IMR-90 (cell line): ENCODE data around the gene CNDP1. TPM values are rescaled to one million over a fixed set of nuclear protein-coding genes. Genes with fewer than 3 reads are reported as not detected.

Source experiments
- ATAC-seq: fragments of 200-7000 bp; cut with Tn5 transposase; 2 replicates; pipeline ENCODE4 v1.9.1; 2020; ENCODE audit warnings: low read depth, mild to moderate bottlenecking, moderate library complexity
- BruUV-seq: library from RNA; stranded (reverse); fragments of 400-500 nt; replicated peaks from 2 replicates; lab custom pipeline; 2021; lab: Mats Ljungman, UMichigan
- CTCF ChIA-PET: fragments of 300-600 bp; formaldehyde crosslinking; extraction: SDS; loops from one replicate; lab custom pipeline; 2021; ENCODE audit warnings: antibody characterized with exemption; lab: Yijun Ruan, JAX
- POLR2A ChIA-PET: fragments of 300-600 bp; sonication (Branson Sonifier 250); formaldehyde crosslinking; loops from one replicate; lab custom pipeline; 2022; ENCODE audit warnings: antibody characterized with exemption; ENCODE audit not compliant: unreplicated experiment; lab: Charles Lee
- DNase-seq: peaks from one replicate; pipeline ENCODE4 v3.0.0; 2013
- H2AFZ ChIP-seq: replicated peaks from 2 replicates; pipeline ENCODE3; 2013; ENCODE audit warnings: low read length, mild to moderate bottlenecking; ENCODE audit not compliant: poor library complexity
- H2AK5ac ChIP-seq: 2 replicates; pipeline ENCODE4 v1.6.1; 2013; ENCODE audit warnings: low read depth, low read length, inconsistent platforms
- H2AK9ac ChIP-seq: replicated peaks from 2 replicates; pipeline ENCODE3; 2013; ENCODE audit warnings: mild to moderate bottlenecking, low read depth, low read length, moderate library complexity; ENCODE audit not compliant: poor library complexity
- H2BK120ac ChIP-seq: 2 replicates; pipeline ENCODE4 v1.6.1; 2013; ENCODE audit warnings: low read depth, low read length, inconsistent platforms
- H2BK15ac ChIP-seq: 3 replicates; pipeline ENCODE4 v1.6.1; 2013; ENCODE audit warnings: low read depth, low read length, inconsistent platforms
- H2BK20ac ChIP-seq: 2 replicates; pipeline ENCODE4 v1.6.1; 2013; ENCODE audit warnings: low read depth, mild to moderate bottlenecking, inconsistent platforms, low read length, moderate library complexity
- H2BK5ac ChIP-seq: 2 replicates; pipeline ENCODE4 v1.6.1; 2013; ENCODE audit warnings: mild to moderate bottlenecking, low read depth, low read length, inconsistent platforms; ENCODE audit not compliant: poor library complexity, severe bottlenecking
- H3K14ac ChIP-seq: replicated peaks from 2 replicates; pipeline ENCODE4 v1.6.1; 2013; ENCODE audit warnings: low read depth, low read length, inconsistent platforms
- H3K18ac ChIP-seq: 2 replicates; pipeline ENCODE4 v1.6.1; 2013; ENCODE audit warnings: low read depth, low read length, control low read depth
- H3K23ac ChIP-seq: 2 replicates; pipeline ENCODE4 v1.6.1; 2013; ENCODE audit warnings: low read depth, low read length, inconsistent platforms
- H3K27ac ChIP-seq: 2 replicates; pipeline ENCODE4 v1.5.1; 2013; ENCODE audit warnings: mild to moderate bottlenecking, control low read depth, low read length; ENCODE audit not compliant: insufficient read depth
- H3K27me3 ChIP-seq: 2 replicates; pipeline ENCODE4 v1.6.1; 2013; ENCODE audit warnings: low read length; ENCODE audit not compliant: control insufficient read depth, insufficient read depth
- H3K36me3 ChIP-seq: 2 replicates; pipeline ENCODE4 v1.6.1; 2013; ENCODE audit warnings: low read length, mixed read lengths; ENCODE audit not compliant: control insufficient read depth, insufficient read depth
- H3K4ac ChIP-seq: 2 replicates; pipeline ENCODE4 v1.6.1; 2013; ENCODE audit warnings: low read depth, low read length, inconsistent platforms
- H3K4me1 ChIP-seq: 2 replicates; pipeline ENCODE4 v1.6.1; 2013; ENCODE audit warnings: low read length, mixed read lengths; ENCODE audit not compliant: control insufficient read depth, insufficient read depth
- H3K4me2 ChIP-seq: 2 replicates; pipeline ENCODE4 v1.6.1; 2013; ENCODE audit warnings: low read depth, mild to moderate bottlenecking, control low read depth, low read length, moderate library complexity
- H3K4me3 ChIP-seq: 2 replicates; pipeline ENCODE4 v1.5.1; 2013; ENCODE audit warnings: low read depth, mild to moderate bottlenecking, control low read depth, low read length, moderate library complexity; ENCODE audit not compliant: insufficient read depth
- H3K56ac ChIP-seq: 2 replicates; pipeline ENCODE4 v1.6.1; 2013; ENCODE audit warnings: low read length, inconsistent platforms; ENCODE audit not compliant: insufficient read depth; ENCODE audit errors: extremely low read depth
- H3K79me1 ChIP-seq, 2 experiments: 2 replicates each; pipeline ENCODE4 v1.6.1; 2013; ENCODE audit warnings: low read length in 2 of 2, inconsistent platforms in 1 of 2, low read depth in 1 of 2
- H3K9ac ChIP-seq: 2 replicates; pipeline ENCODE4 v1.6.1; 2013; ENCODE audit warnings: low read depth, low read length, control low read depth
- H3K9me1 ChIP-seq: 2 replicates; pipeline ENCODE4 v1.6.1; 2013; ENCODE audit warnings: low read length, inconsistent platforms; ENCODE audit not compliant: insufficient read depth
- H3K9me3 ChIP-seq: 2 replicates; pipeline ENCODE4 v1.6.1; 2013; ENCODE audit warnings: low read length; ENCODE audit not compliant: control insufficient read depth, insufficient read depth
- H4K20me1 ChIP-seq: 2 replicates; pipeline ENCODE4 v1.6.1; 2013; ENCODE audit warnings: low read length, inconsistent platforms; ENCODE audit not compliant: insufficient read depth
- H4K5ac ChIP-seq: 2 replicates; pipeline ENCODE4 v1.6.1; 2013; ENCODE audit warnings: mild to moderate bottlenecking, low read depth, low read length, control low read depth
- H4K8ac ChIP-seq, 2 experiments: 2 replicates each; pipeline ENCODE4 v1.6.1; 2013; ENCODE audit warnings: low read depth in 2 of 2, low read length in 2 of 2, control low read depth in 1 of 2, inconsistent platforms in 1 of 2
- H4K91ac ChIP-seq: 2 replicates; pipeline ENCODE4 v1.6.1; 2013; ENCODE audit warnings: low read depth, low read length, inconsistent platforms; ENCODE audit not compliant: insufficient read depth
- BHLHE40 ChIP-seq: fragments of 150-350 bp; IDR thresholded peaks from 2 replicates; pipeline ENCODE4 v1.6.1; 2016; ENCODE audit warnings: mild to moderate bottlenecking, low read depth, low read length
- CEBPB ChIP-seq: IDR thresholded peaks from 2 replicates; pipeline ENCODE4 v1.6.1; 2012; ENCODE audit warnings: low read depth, low read length, improper control_type of control experiment
- CHD1 ChIP-seq: IDR thresholded peaks from 2 replicates; pipeline ENCODE4 v1.6.1; 2012; ENCODE audit warnings: low read depth, low read length, improper control_type of control experiment
- FOS ChIP-seq: fragments of 150-350 bp; IDR thresholded peaks from 2 replicates; pipeline ENCODE4 v1.6.1; 2016; ENCODE audit warnings: low read depth, low read length
- MAFK ChIP-seq: IDR thresholded peaks from 2 replicates; pipeline ENCODE4 v1.6.1; 2012; ENCODE audit warnings: low read depth, low read length, improper control_type of control experiment
- MAZ ChIP-seq: IDR thresholded peaks from 2 replicates; pipeline ENCODE4 v1.6.1; 2012; ENCODE audit warnings: low read depth, mild to moderate bottlenecking, low read length, improper control_type of control experiment, moderate library complexity, borderline replicate concordance
- MXI1 ChIP-seq: IDR thresholded peaks from 2 replicates; pipeline ENCODE4 v1.6.1; 2012; ENCODE audit warnings: low read depth, mild to moderate bottlenecking, low read length, moderate library complexity, borderline replicate concordance
- NFE2L2 ChIP-seq: fragments of 150-350 bp; IDR thresholded peaks from 2 replicates; pipeline ENCODE4 v1.6.1; 2016; ENCODE audit warnings: low read depth, mild to moderate bottlenecking, low read length
- POLR2A ChIP-seq: IDR thresholded peaks from 2 replicates; pipeline ENCODE4 v1.6.1; 2012; ENCODE audit warnings: mild to moderate bottlenecking, low read depth, low read length
- RAD21 ChIP-seq: IDR thresholded peaks from 2 replicates; pipeline ENCODE4 v1.6.1; 2012; ENCODE audit warnings: low read length, improper control_type of control experiment
- RCOR1 ChIP-seq: IDR thresholded peaks from 2 replicates; pipeline ENCODE4 v1.6.1; 2012; ENCODE audit warnings: mild to moderate bottlenecking, low read length, improper control_type of control experiment; ENCODE audit not compliant: insufficient replicate concordance
- RFX5 ChIP-seq: IDR thresholded peaks from 2 replicates; pipeline ENCODE4 v1.8.0; 2012; ENCODE audit warnings: low read depth, mild to moderate bottlenecking, low read length, moderate library complexity
- SMC3 ChIP-seq: fragments of 150-350 bp; IDR thresholded peaks from 2 replicates; pipeline ENCODE4 v1.6.1; 2016; ENCODE audit warnings: low read depth, mild to moderate bottlenecking, antibody characterized with exemption, low read length, moderate library complexity
- WGBS, 2 experiments: methylation state at CpG; one replicate each; pipeline versions ENCODE4 v1.1.5 to v1.1.7; 2013; ENCODE audit warnings: missing lambda C conversion rate in 2 of 2; ENCODE audit not compliant: insufficient read length in 1 of 2; ENCODE audit errors: extremely low coverage in 2 of 2; 5-methylcytosine and 5-hydroxymethylcytosine counted together
- dilution Hi-C: fragments of 300-500 bp; cut with HindIII; formaldehyde crosslinking; loops from one replicate; pipeline ENCODE4 v1.14.3; 2018; ENCODE audit warnings: low sequenced_read_pairs; ENCODE audit not compliant: unreplicated experiment
- in situ Hi-C: fragments of 300-500 bp; cut with MboI; formaldehyde crosslinking; loops from 3 replicates; pipeline ENCODE4 v1.14.3; 2019; ENCODE audit warnings: low sequenced_read_pairs, inconsistent platforms, mixed read lengths
- intact Hi-C: fragments of 100-400 bp; cut with micrococcal nuclease; formaldehyde crosslinking; loops from 2 replicates; pipeline ENCODE4 v1.10.0; 2022
- polyA plus RNA-seq, 3 experiments: library from polyadenylated mRNA; depleted of rRNA; stranded (reverse); fragments of >200 nt; gene quantifications; 2 replicates each; pipeline ENCODE4 v1.2.3, GENCODE V29; 2012; ENCODE audit warnings: low replicate concordance in 1 of 3
- total RNA-seq: library from RNA; depleted of rRNA; stranded (reverse); fragments of >200 nt; gene quantifications from 2 replicates; pipeline ENCODE4 v1.2.3, GENCODE V29; 2012
- TF ChIP-seq, protein P1 (sequence below): fragments of 150-350 bp; IDR thresholded peaks from 2 replicates; pipeline ENCODE4 v1.6.1; 2017; ENCODE audit warnings: mild to moderate bottlenecking, antibody characterized with exemption, low read length, low read depth
- TF ChIP-seq, protein P2 (sequence below): fragments of 150-350 bp; IDR thresholded peaks from 2 replicates; pipeline ENCODE4 v1.6.1; 2016; ENCODE audit warnings: low read depth, mild to moderate bottlenecking, low read length, moderate library complexity, borderline replicate concordance
- TF ChIP-seq, protein P3 (sequence below): conservative IDR thresholded peaks from 2 replicates; pipeline ENCODE4 v1.5.1; 2012; ENCODE audit warnings: mild to moderate bottlenecking, low read depth, low read length, improper control_type of control experiment

CNDP1 gene
- total and polyA plus RNA-seq, 2 of the 4 experiments (the other 2 are of a cell fraction), result not detected

DNA sequence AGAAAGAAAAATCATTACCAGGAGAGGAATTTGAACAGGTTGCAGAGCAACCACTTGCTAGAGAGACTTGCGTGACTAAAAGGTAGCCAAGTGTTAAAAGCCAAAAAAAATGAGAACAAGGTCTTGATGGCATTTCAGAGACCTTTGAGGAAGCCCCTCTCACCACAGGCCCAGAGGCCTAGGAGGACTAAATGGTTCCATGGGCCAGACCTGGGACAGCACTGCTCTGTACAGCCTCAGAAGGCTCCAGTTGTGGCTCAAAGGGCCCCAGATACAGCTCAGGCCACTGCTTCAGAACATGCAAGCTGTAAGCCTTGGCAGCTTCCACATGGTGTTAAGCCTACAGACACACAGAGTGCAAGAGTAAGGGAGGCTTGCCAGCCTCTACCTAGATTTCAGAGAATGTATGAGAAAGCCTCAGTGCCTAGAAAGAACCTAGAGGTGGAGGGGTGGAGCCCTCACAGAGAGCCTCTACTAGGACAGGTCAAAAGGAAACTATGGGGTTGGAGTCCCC, 15.3 kb downstream of the CNDP1 start:
- H2BK120ac ChIP-seq, result no peak overlapping the region
- BruUV-seq, result no TSS peak
- CTCF ChIA-PET, result no interaction called here

More for the DNA sequence above, 15.3 kb downstream of the CNDP1 start:
- Histone ChIP-seq H2AFZ (no peak overlapping the region), H3K4me2 (no peak overlapping the region), H3K18ac (no peak overlapping the region), H3K27ac (no peak overlapping the region), H4K8ac (no peak overlapping the region), H3K79me1 (no peaks in the 10 kb centered on the region), H3K9me1 (peaks cover 6% of the 10 kb centered on the region; the same call in 1 of the 2 replicates), H3K4ac (no peak overlapping the region), H3K23ac (no peak overlapping the region), H2BK20ac (no peak overlapping the region), H2AK5ac (no peak overlapping the region), H3K56ac (no peak overlapping the region), H2AK9ac (no peak overlapping the region), H3K4me1 (peaks cover 3% of the 10 kb centered on the region; the same call in 1 of the 2 replicates), H4K91ac (no peak overlapping the region), H3K14ac (no peak overlapping the region), H3K9ac (no peak overlapping the region), H3K27me3 (peaks cover 10% of the 10 kb centered on the region), H2BK15ac (no peak overlapping the region), H3K36me3 (no peaks in the 10 kb centered on the region), H2BK5ac (no peak overlapping the region), H3K9me3 (peaks cover 5% of the 10 kb centered on the region), H3K4me3 (no peak overlapping the region), H4K20me1 (no peaks in the 10 kb centered on the region), H4K5ac (no peak overlapping the region)
- POLR2A ChIA-PET, result no interaction called here
- in situ Hi-C loops, result loop anchor here (5.0 to 25.0 kb wide), 2 partner anchors 197 to 337 kb away; no protein-coding TSS in a partner anchor
- dilution Hi-C loops, result no loop called here
- intact Hi-C loops, result loop anchor here (5.0 kb wide), 2 partner anchors 52 to 1847 kb away; partner anchors contain the start of gene CNDP2
- no peak for DNase-seq
- ATAC-seq, result no peak
- TF ChIP-seq BHLHE40 (no peak), MXI1 (no peak), CHD1 (no peak), RCOR1 (no peak), SMC3 (no peak), RAD21 (no peak), NFE2L2 (no peak), POLR2A (no peak), CEBPB (no peak), FOS (no peak), RFX5 (no peak), MAZ (no peak), MAFK (no peak)
- TF ChIP-seq, protein P1, sequence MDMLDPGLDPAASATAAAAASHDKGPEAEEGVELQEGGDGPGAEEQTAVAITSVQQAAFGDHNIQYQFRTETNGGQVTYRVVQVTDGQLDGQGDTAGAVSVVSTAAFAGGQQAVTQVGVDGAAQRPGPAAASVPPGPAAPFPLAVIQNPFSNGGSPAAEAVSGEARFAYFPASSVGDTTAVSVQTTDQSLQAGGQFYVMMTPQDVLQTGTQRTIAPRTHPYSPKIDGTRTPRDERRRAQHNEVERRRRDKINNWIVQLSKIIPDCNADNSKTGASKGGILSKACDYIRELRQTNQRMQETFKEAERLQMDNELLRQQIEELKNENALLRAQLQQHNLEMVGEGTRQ, result no peak
- TF ChIP-seq, protein P2, sequence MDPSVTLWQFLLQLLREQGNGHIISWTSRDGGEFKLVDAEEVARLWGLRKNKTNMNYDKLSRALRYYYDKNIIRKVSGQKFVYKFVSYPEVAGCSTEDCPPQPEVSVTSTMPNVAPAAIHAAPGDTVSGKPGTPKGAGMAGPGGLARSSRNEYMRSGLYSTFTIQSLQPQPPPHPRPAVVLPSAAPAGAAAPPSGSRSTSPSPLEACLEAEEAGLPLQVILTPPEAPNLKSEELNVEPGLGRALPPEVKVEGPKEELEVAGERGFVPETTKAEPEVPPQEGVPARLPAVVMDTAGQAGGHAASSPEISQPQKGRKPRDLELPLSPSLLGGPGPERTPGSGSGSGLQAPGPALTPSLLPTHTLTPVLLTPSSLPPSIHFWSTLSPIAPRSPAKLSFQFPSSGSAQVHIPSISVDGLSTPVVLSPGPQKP, result no peak
- TF ChIP-seq, protein P3, sequence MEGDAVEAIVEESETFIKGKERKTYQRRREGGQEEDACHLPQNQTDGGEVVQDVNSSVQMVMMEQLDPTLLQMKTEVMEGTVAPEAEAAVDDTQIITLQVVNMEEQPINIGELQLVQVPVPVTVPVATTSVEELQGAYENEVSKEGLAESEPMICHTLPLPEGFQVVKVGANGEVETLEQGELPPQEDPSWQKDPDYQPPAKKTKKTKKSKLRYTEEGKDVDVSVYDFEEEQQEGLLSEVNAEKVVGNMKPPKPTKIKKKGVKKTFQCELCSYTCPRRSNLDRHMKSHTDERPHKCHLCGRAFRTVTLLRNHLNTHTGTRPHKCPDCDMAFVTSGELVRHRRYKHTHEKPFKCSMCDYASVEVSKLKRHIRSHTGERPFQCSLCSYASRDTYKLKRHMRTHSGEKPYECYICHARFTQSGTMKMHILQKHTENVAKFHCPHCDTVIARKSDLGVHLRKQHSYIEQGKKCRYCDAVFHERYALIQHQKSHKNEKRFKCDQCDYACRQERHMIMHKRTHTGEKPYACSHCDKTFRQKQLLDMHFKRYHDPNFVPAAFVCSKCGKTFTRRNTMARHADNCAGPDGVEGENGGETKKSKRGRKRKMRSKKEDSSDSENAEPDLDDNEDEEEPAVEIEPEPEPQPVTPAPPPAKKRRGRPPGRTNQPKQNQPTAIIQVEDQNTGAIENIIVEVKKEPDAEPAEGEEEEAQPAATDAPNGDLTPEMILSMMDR, result no peak
- WGBS, 2 experiments, result no CpG with 5 or more reads among the region's 1 CpG
